ENCODE results near the gene PPIF.

DNA sequence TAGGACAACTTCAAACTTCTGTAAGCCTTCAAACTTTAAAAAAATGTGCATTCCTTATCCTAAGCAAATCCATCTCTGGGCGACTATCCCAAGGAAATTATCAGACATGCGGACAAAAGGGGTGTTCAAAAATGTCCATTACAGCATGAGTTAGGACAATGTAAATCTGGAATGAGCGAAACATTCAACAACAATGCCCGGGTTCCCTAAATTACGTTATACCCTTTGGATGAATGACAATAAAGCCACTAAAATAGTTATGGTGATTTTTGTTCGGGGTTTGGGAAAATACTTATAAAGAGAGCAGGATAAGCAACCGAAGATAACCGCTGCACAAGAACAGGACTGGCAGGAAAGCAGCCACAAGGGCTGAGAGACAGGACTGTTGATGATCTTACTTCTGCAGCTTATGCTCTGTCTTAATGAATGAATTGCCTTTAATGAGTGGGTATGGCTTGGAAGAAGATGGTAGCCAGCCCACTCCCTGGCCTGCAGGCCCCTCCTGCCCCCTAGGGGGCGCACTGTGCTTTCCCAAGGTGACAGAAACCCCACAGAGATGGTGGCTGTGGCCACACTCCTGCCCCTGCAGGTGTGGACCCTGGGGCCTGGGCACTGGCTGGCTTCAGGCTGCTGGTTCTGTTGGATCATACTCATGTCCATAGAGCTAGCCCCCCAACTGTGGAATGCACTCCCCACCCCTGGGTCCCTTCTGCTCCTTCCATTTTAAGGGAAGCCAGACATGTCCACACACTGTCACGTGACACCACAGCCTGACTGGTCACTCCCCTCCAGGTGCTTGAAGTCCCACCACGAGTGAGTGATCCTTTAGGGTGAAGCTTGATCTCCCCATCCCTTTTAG is 53.1 kb downstream of the PPIF start:
- TF ChIP-seq OSR1 (CRISPR knock-in tag; IDR thresholded peaks at IDR 0.05) (no peak), ZFP3 (CRISPR knock-in tag; IDR thresholded peaks at IDR 0.05) (no peak), ESRRG (CRISPR knock-in tag; IDR thresholded peaks at IDR 0.05) (no peak), TOX (CRISPR knock-in tag; IDR thresholded peaks at IDR 0.05; ENCODE audit: borderline replicate concordance) (no peak), CSDC2 (CRISPR knock-in tag; IDR thresholded peaks at IDR 0.05) (no peak), RARB (CRISPR knock-in tag; IDR thresholded peaks at IDR 0.05) (no peak), PPARA (CRISPR knock-in tag; IDR thresholded peaks at IDR 0.05; ENCODE audit: borderline replicate concordance) (no peak), ISL1 (CRISPR knock-in tag; IDR thresholded peaks at IDR 0.05) (0 out of 2 replicates have a peak, but pooled peaks have one; percentile 38), ARNTL (CRISPR knock-in tag; IDR thresholded peaks at IDR 0.05; ENCODE audit: borderline replicate concordance, low read depth) (no peak), ZNF70 (CRISPR knock-in tag; IDR thresholded peaks at IDR 0.05) (no peak), SNAI2 (CRISPR knock-in tag; IDR thresholded peaks at IDR 0.05) (no peak), ZC3H10 (CRISPR knock-in tag; IDR thresholded peaks at IDR 0.05) (no peak)
- TF ChIP-seq, protein P1, sequence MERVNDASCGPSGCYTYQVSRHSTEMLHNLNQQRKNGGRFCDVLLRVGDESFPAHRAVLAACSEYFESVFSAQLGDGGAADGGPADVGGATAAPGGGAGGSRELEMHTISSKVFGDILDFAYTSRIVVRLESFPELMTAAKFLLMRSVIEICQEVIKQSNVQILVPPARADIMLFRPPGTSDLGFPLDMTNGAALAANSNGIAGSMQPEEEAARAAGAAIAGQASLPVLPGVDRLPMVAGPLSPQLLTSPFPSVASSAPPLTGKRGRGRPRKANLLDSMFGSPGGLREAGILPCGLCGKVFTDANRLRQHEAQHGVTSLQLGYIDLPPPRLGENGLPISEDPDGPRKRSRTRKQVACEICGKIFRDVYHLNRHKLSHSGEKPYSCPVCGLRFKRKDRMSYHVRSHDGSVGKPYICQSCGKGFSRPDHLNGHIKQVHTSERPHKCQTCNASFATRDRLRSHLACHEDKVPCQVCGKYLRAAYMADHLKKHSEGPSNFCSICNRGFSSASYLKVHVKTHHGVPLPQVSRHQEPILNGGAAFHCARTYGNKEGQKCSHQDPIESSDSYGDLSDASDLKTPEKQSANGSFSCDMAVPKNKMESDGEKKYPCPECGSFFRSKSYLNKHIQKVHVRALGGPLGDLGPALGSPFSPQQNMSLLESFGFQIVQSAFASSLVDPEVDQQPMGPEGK (CRISPR knock-in tag; IDR thresholded peaks at IDR 0.05; ENCODE audit: borderline replicate concordance): no peak
- TF ChIP-seq, protein P2, sequence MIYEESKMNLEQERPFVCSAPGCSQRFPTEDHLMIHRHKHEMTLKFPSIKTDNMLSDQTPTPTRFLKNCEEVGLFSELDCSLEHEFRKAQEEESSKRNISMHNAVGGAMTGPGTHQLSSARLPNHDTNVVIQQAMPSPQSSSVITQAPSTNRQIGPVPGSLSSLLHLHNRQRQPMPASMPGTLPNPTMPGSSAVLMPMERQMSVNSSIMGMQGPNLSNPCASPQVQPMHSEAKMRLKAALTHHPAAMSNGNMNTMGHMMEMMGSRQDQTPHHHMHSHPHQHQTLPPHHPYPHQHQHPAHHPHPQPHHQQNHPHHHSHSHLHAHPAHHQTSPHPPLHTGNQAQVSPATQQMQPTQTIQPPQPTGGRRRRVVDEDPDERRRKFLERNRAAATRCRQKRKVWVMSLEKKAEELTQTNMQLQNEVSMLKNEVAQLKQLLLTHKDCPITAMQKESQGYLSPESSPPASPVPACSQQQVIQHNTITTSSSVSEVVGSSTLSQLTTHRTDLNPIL (CRISPR knock-in tag; IDR thresholded peaks at IDR 0.05; ENCODE audit: low read depth): no peak
